Endometrial microvascular endothelial cells (primary cell): ENCODE results near the gene BTBD16. TPM values are rescaled to one million over a fixed set of nuclear protein-coding genes. Genes with fewer than 3 reads are reported as not detected.

Source experiments
- in situ Hi-C: cut with HindIII; loops from 2 replicates; pipeline ENCODE4 v1.10.0; 2017; ENCODE audit warnings: low sequenced_read_pairs, low pct_unique_long_range_greater_than_20kb; ENCODE audit errors: inconsistent ontology term
- total RNA-seq: library from RNA; depleted of rRNA; stranded (reverse); fragments of >200 nt; gene quantifications from one replicate; pipeline ENCODE4 v1.2.3, GENCODE V29; 2015; ENCODE audit errors: inconsistent ontology term

The BTBD16 gene
- total RNA-seq, 1 donor from 2014 or later = not detected

- in situ Hi-C loops = no loop called here
Observed at GRCh38 chr10:122290833-122291532, 19.9 kb downstream of the BTBD16 start.

GRCh38 chr10:122291739-122292138 is 20.6 kb downstream of the BTBD16 start:
- in situ Hi-C loops = no loop called here

GRCh38 chr10:122292376-122292775 is 21.3 kb downstream of the BTBD16 start:
- in situ Hi-C loops = no loop called here

DNA sequence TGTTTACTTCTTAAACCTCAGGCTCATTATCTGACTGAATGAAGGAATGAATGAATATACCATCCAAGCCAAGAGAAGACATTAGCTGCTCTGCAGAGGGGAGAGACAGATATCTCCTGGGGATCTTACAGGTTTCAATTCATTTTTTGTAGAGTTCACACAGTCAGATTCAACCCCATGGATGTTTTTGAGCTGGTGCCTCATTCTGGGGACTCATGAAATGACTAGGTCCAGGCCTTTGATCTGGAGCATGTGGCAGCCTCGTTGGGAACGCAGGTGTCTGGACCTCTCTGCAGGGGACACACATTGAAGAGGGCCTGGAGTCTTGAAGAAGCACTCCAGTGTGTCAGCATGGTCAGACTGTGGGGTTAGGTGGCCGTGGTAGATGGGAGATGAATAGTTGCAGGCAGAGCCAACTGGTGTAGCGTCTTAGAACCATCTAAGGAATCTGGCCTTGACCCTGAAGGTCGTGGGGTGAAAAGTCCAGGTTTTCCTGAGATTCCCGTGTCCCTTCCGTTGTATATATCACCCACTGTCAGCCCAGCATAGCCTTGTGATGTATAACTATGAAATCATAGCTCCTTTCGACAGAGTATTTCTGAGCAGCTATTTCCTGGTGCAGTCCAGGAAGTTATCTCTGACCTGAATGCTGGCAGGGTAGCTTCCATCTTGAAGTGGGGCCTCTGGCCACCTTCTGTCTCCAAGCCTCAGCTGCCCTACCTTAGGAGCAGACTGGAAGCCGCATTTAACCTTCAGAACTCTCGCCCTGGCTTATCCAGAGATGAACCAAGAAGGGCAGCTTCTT is 22.3 kb downstream of the BTBD16 start:
- in situ Hi-C loops = no loop called here

GRCh38 chr10:122293961-122294380 is 22.9 kb downstream of the BTBD16 start:
- in situ Hi-C loops = no loop called here

DNA sequence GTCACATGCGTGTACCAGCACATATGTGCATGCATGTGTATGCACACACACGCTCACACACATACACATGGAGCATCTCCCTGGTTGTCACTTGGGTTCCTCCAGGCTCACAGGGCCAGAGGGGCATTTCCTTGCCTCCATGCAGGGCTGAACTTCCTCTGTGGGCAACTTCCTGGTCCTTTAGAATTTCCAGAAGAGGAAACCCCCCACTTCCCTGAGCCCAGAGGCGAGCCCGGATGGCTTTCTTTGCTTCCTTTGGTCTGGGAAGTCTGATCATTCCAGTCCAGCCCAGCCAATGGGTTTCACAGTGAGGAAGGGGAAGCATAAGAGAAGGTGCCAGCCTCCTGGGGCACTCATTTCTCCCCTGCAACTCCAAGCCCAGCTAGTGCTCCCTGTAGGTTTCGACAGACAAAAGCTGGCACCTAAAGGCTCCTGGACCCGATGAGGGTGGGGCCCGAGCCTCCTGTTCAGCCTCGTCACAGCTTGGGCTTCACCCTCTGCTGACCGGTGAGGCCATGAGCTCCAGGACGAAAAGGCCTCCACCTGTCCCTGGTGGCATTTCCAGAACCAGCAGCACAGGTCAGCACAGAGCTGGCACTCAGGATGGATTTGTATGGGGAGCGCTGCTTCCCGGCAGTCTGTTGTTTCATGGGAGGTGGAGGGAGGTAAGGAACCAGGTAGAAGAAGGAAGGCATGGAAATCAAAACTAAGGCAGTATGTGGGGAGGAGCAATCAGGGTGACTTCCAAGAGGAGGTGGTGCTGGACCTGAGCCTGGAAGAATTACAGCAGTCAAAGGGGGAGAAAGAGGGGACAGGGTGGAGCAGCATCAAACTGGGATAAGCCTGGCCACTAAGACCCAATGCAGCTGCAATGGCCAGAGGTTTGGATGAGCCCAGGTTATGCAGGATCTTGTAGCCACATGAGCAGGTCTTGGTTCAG is 23.7 kb downstream of the BTBD16 start:
- in situ Hi-C loops = no loop called here

GRCh38 chr10:122295451-122295809 is 24.3 kb downstream of the BTBD16 start:
- in situ Hi-C loops = no loop called here

- in situ Hi-C loops = no loop called here
Observed at GRCh38 chr10:122296363-122297120, 25.4 kb downstream of the BTBD16 start.

GRCh38 chr10:122297583-122297982 is 26.5 kb downstream of the BTBD16 start:
- in situ Hi-C loops = no loop called here

DNA sequence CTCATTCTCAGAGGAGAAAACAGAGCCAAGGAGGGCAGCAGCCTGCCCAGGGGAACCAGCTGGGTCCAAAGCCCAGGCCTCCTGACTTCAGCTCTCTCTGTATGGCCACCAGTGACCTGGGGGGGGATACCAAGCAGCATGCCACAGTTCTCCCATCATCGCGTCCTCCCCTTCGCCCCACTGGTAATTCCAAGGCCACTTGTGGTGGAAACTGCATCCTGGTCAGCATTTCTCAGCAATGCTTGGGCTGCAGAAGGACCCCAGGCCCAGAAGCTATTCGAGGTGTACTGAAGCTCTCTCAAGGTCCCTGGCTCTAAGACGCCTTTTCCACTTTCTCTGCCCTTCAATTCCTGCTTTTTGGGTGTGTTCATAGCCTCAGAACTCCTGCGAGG is 27.1 kb downstream of the BTBD16 start:
- in situ Hi-C loops = no loop called here

GRCh38 chr10:122298598-122299301 is 27.7 kb downstream of the BTBD16 start:
- in situ Hi-C loops = no loop called here

GRCh38 chr10:122299423-122300075 is 28.5 kb downstream of the BTBD16 start:
- in situ Hi-C loops = no loop called here

- in situ Hi-C loops = no loop called here
Observed at GRCh38 chr10:122301055-122301810, 30.1 kb downstream of the BTBD16 start.

GRCh38 chr10:122301811-122302115 is 30.7 kb downstream of the BTBD16 start:
- in situ Hi-C loops = no loop called here

DNA sequence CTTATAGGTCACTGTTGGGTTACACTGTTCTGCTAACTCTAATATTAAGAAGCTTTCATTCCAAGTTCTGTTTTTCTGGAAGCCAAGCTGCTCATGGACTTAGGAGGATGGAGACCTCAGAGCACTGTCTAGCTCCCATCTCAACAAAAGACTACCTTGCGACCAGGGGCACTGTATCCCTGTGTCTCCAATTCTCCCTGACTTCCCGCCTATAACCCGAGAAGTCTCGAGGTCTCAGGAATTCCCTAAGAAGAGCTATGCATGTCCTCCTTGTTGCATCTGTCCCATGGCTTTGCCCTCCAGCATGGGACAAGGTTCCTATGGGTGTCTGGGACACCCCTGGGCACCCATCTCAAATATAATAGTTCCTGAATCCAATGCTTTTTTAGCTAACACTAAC is 31.2 kb downstream of the BTBD16 start:
- in situ Hi-C loops = no loop called here

GRCh38 chr10:122303271-122304053 is 32.4 kb downstream of the BTBD16 start:
- in situ Hi-C loops = no loop called here
